ENCODE data around the gene BLNK.

The BLNK gene

GRCh38 chr10:96266118-96266770, 5.1 kb downstream of the BLNK start:
- DNase-seq (no peak), ATAC-seq (ENCODE audit: insufficient read depth, low read depth) (no peak)
- Histone ChIP-seq H3K27ac (ENCODE audit: low read length) (no peak overlapping the region), H2AFZ (ENCODE audit: low read depth, low read length) (no peak overlapping the region), H4K20me1 (ENCODE audit: insufficient read depth, low read length) (no peaks in the 10 kb centered on the region), H3K79me2 (ENCODE audit: insufficient read depth, low read length) (no peaks in the 10 kb centered on the region), H3K9me3 (ENCODE audit: insufficient read depth, low read length, severe bottlenecking) (no peaks in the 10 kb centered on the region), H3K4me1 (ENCODE audit: insufficient read depth, low read length) (no peaks in the 10 kb centered on the region), H3K4me3 (ENCODE audit: low read depth in 1 of 2, low read length in 2 of 2) (no peak overlapping the region), H3K4me2 (ENCODE audit: insufficient read depth, low read length) (no peak overlapping the region), H3K36me3 (ENCODE audit: insufficient read depth, low read length) (no peaks in the 10 kb centered on the region), H3K9ac (ENCODE audit: low read depth, low read length) (no peak overlapping the region), H3K27me3 (ENCODE audit: insufficient read depth, low read length, poor library complexity) (no peaks in the 10 kb centered on the region)
- TF ChIP-seq EZH2 (IDR thresholded peaks at IDR 0.05; ENCODE audit: borderline replicate concordance, low read depth, low read length, severe bottlenecking) = no peak
- TF ChIP-seq CTCF (IDR thresholded peaks at IDR 0.05; ENCODE audit: borderline replicate concordance, extremely low read depth, low read length, poor library complexity, severe bottlenecking) = no peak

- Histone ChIP-seq H3K27ac (ENCODE audit: low read length) (no peak overlapping the region), H3K36me3 (ENCODE audit: insufficient read depth, low read length) (no peaks in the 10 kb centered on the region), H3K27me3 (ENCODE audit: insufficient read depth, low read length, poor library complexity) (no peaks in the 10 kb centered on the region), H3K4me2 (ENCODE audit: insufficient read depth, low read length) (no peak overlapping the region), H3K4me1 (ENCODE audit: insufficient read depth, low read length) (no peaks in the 10 kb centered on the region), H3K4me3 (ENCODE audit: low read depth in 1 of 2, low read length in 2 of 2) (no peak overlapping the region), H2AFZ (ENCODE audit: low read depth, low read length) (no peak overlapping the region), H3K9ac (ENCODE audit: low read depth, low read length) (no peak overlapping the region), H4K20me1 (ENCODE audit: insufficient read depth, low read length) (no peaks in the 10 kb centered on the region), H3K9me3 (ENCODE audit: insufficient read depth, low read length, severe bottlenecking) (no peaks in the 10 kb centered on the region), H3K79me2 (ENCODE audit: insufficient read depth, low read length) (no peaks in the 10 kb centered on the region)
- TF ChIP-seq CTCF (IDR thresholded peaks at IDR 0.05; ENCODE audit: borderline replicate concordance, extremely low read depth, low read length, poor library complexity, severe bottlenecking) (no peak), EZH2 (IDR thresholded peaks at IDR 0.05; ENCODE audit: borderline replicate concordance, low read depth, low read length, severe bottlenecking) (no peak)
- ATAC-seq (ENCODE audit: insufficient read depth, low read depth) = no peak
- DNase-seq = no peak
Measured at GRCh38 chr10:96264938-96265337, 6.4 kb downstream of the BLNK start.

- no peak for DNase-seq
- H3K9ac ChIP-seq (ENCODE audit: low read depth, low read length) = no peak overlapping the region
- no peak overlapping the region for H3K4me2 ChIP-seq (ENCODE audit: insufficient read depth, low read length)
- no peaks in the 10 kb centered on the region for H3K27me3 ChIP-seq (ENCODE audit: insufficient read depth, low read length, poor library complexity)
- no peak for ATAC-seq (ENCODE audit: insufficient read depth, low read depth)
- H2AFZ ChIP-seq (ENCODE audit: low read depth, low read length) = 0 out of 2 replicates have a peak overlapping the region, but pooled peaks have one; percentile 16
- no peaks in the 10 kb centered on the region for H3K36me3 ChIP-seq (ENCODE audit: insufficient read depth, low read length)
- no peaks in the 10 kb centered on the region for H3K4me1 ChIP-seq (ENCODE audit: insufficient read depth, low read length)
- H3K9me3 ChIP-seq (ENCODE audit: insufficient read depth, low read length, severe bottlenecking) = no peaks in the 10 kb centered on the region
- H3K4me3 ChIP-seq (ENCODE audit: low read depth in 1 of 2, low read length in 2 of 2) = no peak overlapping the region
- H3K79me2 ChIP-seq (ENCODE audit: insufficient read depth, low read length) = no peaks in the 10 kb centered on the region
- TF ChIP-seq CTCF (IDR thresholded peaks at IDR 0.05; ENCODE audit: borderline replicate concordance, extremely low read depth, low read length, poor library complexity, severe bottlenecking) = no peak
- no peak for TF ChIP-seq EZH2 (IDR thresholded peaks at IDR 0.05; ENCODE audit: borderline replicate concordance, low read depth, low read length, severe bottlenecking)
- H3K27ac ChIP-seq (ENCODE audit: low read length) = no peak overlapping the region
- no peaks in the 10 kb centered on the region for H4K20me1 ChIP-seq (ENCODE audit: insufficient read depth, low read length)
Measured at GRCh38 chr10:96263669-96264068, 7.7 kb downstream of the BLNK start.

Data from DND-41 (cell line).